ENCODE results near the gene DPT. TPM values are rescaled to one million over a fixed set of nuclear protein-coding genes. Genes with fewer than 3 reads are reported as not detected.

Gene DPT
- total and polyA plus RNA-seq, 10 of the 15 experiments (the other 5 are each of a cell fraction or from before 2014, with no cell fraction given) = 0.05 to 0.10 TPM; not detected in 8

DNA sequence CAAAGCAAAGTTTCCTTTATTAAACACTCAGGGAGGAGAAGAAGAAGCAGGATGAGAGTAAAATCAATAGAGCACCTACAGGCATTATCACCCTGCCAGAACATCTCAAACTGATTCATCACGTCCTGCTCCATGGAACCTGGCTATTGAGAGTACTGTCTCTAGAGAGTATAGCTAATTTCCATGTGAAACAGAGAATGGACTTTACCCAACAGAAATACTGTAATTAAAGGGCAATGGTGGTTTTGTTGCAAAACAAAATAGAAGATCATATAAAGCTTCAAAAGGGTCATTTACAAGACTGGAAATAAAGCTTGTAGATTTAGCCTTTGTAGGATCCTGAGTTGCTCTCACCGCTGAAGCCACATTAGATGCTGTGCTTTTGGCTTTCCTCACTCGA lies 83.3 kb downstream of the DPT start:
- in situ Hi-C loops (cut with MboI) = no loop called here
- TF ChIP-seq GABPA (IDR thresholded peaks at IDR 0.05; ENCODE audit: low read depth) = no peak
- no peak for TF ChIP-seq NFYB (IDR thresholded peaks at IDR 0.05; ENCODE audit: insufficient read depth, low read depth, low read length)
- no peak for TF ChIP-seq CBX3 (IDR thresholded peaks at IDR 0.05; ENCODE audit: borderline replicate concordance, low read depth)
- no peak for TF ChIP-seq NFYA (IDR thresholded peaks at IDR 0.05; ENCODE audit: borderline replicate concordance, low read depth, low read length)
- no peak for TF ChIP-seq IRF4 (IDR thresholded peaks at IDR 0.05; ENCODE audit: low read depth, low read length)
- no peak for TF ChIP-seq FOXK2 (IDR thresholded peaks at IDR 0.05)
- no peak for TF ChIP-seq BACH1 (IDR thresholded peaks at IDR 0.05; ENCODE audit: borderline replicate concordance)
- no peak for TF ChIP-seq ZNF24 (IDR thresholded peaks at IDR 0.05)
- TF ChIP-seq PAX8 (IDR thresholded peaks at IDR 0.05) = no peak
- no peak for TF ChIP-seq ZNF217 (IDR thresholded peaks at IDR 0.05)
- no peak for TF ChIP-seq NFXL1 (IDR thresholded peaks at IDR 0.05; ENCODE audit: borderline replicate concordance)
- TF ChIP-seq, protein P1, sequence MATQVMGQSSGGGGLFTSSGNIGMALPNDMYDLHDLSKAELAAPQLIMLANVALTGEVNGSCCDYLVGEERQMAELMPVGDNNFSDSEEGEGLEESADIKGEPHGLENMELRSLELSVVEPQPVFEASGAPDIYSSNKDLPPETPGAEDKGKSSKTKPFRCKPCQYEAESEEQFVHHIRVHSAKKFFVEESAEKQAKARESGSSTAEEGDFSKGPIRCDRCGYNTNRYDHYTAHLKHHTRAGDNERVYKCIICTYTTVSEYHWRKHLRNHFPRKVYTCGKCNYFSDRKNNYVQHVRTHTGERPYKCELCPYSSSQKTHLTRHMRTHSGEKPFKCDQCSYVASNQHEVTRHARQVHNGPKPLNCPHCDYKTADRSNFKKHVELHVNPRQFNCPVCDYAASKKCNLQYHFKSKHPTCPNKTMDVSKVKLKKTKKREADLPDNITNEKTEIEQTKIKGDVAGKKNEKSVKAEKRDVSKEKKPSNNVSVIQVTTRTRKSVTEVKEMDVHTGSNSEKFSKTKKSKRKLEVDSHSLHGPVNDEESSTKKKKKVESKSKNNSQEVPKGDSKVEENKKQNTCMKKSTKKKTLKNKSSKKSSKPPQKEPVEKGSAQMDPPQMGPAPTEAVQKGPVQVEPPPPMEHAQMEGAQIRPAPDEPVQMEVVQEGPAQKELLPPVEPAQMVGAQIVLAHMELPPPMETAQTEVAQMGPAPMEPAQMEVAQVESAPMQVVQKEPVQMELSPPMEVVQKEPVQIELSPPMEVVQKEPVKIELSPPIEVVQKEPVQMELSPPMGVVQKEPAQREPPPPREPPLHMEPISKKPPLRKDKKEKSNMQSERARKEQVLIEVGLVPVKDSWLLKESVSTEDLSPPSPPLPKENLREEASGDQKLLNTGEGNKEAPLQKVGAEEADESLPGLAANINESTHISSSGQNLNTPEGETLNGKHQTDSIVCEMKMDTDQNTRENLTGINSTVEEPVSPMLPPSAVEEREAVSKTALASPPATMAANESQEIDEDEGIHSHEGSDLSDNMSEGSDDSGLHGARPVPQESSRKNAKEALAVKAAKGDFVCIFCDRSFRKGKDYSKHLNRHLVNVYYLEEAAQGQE (IDR thresholded peaks at IDR 0.05; ENCODE audit: low read depth, low read length) = no peak
- no peak for TF ChIP-seq RUNX3 (IDR thresholded peaks at IDR 0.05; ENCODE audit: low read length)
- no peak for TF ChIP-seq SMARCA5 (IDR thresholded peaks at IDR 0.05)
- no peak for TF ChIP-seq SREBF2 (IDR thresholded peaks at IDR 0.05; ENCODE audit: low read length)
- no peak for TF ChIP-seq SREBF1 (IDR thresholded peaks at IDR 0.05; ENCODE audit: low read length)
- no peak for TF ChIP-seq POU2F2 (IDR thresholded peaks at IDR 0.05; ENCODE audit: borderline replicate concordance, low read depth, low read length)
- TF ChIP-seq, protein P2, sequence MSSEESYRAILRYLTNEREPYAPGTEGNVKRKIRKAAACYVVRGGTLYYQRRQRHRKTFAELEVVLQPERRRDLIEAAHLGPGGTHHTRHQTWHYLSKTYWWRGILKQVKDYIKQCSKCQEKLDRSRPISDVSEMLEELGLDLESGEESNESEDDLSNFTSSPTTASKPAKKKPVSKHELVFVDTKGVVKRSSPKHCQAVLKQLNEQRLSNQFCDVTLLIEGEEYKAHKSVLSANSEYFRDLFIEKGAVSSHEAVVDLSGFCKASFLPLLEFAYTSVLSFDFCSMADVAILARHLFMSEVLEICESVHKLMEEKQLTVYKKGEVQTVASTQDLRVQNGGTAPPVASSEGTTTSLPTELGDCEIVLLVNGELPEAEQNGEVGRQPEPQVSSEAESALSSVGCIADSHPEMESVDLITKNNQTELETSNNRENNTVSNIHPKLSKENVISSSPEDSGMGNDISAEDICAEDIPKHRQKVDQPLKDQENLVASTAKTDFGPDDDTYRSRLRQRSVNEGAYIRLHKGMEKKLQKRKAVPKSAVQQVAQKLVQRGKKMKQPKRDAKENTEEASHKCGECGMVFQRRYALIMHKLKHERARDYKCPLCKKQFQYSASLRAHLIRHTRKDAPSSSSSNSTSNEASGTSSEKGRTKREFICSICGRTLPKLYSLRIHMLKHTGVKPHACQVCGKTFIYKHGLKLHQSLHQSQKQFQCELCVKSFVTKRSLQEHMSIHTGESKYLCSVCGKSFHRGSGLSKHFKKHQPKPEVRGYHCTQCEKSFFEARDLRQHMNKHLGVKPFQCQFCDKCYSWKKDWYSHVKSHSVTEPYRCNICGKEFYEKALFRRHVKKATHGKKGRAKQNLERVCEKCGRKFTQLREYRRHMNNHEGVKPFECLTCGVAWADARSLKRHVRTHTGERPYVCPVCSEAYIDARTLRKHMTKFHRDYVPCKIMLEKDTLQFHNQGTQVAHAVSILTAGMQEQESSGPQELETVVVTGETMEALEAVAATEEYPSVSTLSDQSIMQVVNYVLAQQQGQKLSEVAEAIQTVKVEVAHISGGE (CRISPR knock-in tag; IDR thresholded peaks at IDR 0.05) = no peak
- TF ChIP-seq EP300 (IDR thresholded peaks at IDR 0.05; ENCODE audit: borderline replicate concordance in 1 of 2, control insufficient read depth in 1 of 2, low read depth in 2 of 2, low read length in 2 of 2) = no peak
- ATAC-seq (no peak), FAIRE-seq (no peak), DNase-seq (ENCODE audit: low read depth, low spot score) (no peak)
- Histone ChIP-seq H3K27me3 (replicated peaks in 1 of 2; ENCODE audit: control insufficient read depth in 2 of 2, insufficient read depth in 2 of 2, low read length in 1 of 2) (no peaks in the 10 kb centered on the region), H3K4me2 (ENCODE audit: control insufficient read depth, insufficient read depth) (no peak overlapping the region), H3K4me1 (ENCODE audit: control insufficient read depth, insufficient read depth, low read length) (no peaks in the 10 kb centered on the region), H3K4me3 (no peak overlapping the region), H3K79me2 (ENCODE audit: control insufficient read depth, insufficient read depth, low read length) (no peaks in the 10 kb centered on the region), H3K9ac (ENCODE audit: control insufficient read depth, insufficient read depth, low read length) (no peak overlapping the region), H3K27ac (ENCODE audit: control insufficient read depth, insufficient read depth) (no peak overlapping the region), H3K9me3 (replicated peaks; ENCODE audit: control insufficient read depth, insufficient read depth, low read length) (no peaks in the 10 kb centered on the region), H4K20me1 (ENCODE audit: control insufficient read depth, insufficient read depth) (no peaks in the 10 kb centered on the region), H2AFZ (ENCODE audit: control insufficient read depth, low read depth, low read length) (no peak overlapping the region), H3K36me3 (ENCODE audit: control insufficient read depth in 2 of 2, insufficient read depth in 2 of 2, low read length in 1 of 2) (no peaks in the 10 kb centered on the region)
- intact Hi-C loops (cut with micrococcal nuclease; ENCODE audit: unreplicated experiment) = no loop called here
- ChIA-PET SMC1A (ENCODE audit: uncharacterized antibody, unreplicated experiment) (interaction anchor here (0.7 to 1.1 kb wide), 4 partner anchors 8 to 681 kb away, joined by 3 read pairs; no protein-coding TSS in a partner anchor), RAD21 (ENCODE audit: unreplicated experiment) (interaction anchor here (0.7 to 1.9 kb wide), 2 partner anchors 9 to 488 kb away, joined by 3 to 7 read pairs; no protein-coding TSS in a partner anchor), CTCF (interaction anchor here (0.7 to 2.8 kb wide), 2 partner anchors 9 to 702 kb away, joined by 3 to 18 read pairs; no protein-coding TSS in a partner anchor), POLR2A (no interaction called here)
- BruUV-seq (replicated peaks) = no TSS peak
- WGBS (ENCODE audit: insufficient coverage, insufficient replicate concordance, low lambda C conversion rate, missing lambda C conversion rate) = 4% methylated on average over 3 of the region's 3 CpGs
